Breast epithelium (tissue), 4 donors: ENCODE measurements around the gene EIF3A. TPM values are rescaled to one million over a fixed set of nuclear protein-coding genes. Genes with fewer than 3 reads are reported as not detected.

Experiments
- DNase-seq, 2 donors: peaks; one replicate each; pipeline ENCODE4 v3.0.0-alpha.2; 2019; ENCODE audit warnings: low spot score in 2 of 2
- H3K27ac ChIP-seq, 2 donors: fragments of 200-600 bp; sonication (generic) in 1 of 2; one replicate each; pipeline ENCODE4 v1.5.1; 2016 to 2019; ENCODE audit warnings: mild to moderate bottlenecking in 1 of 2
- H3K27me3 ChIP-seq, 2 donors: fragments of 200-600 bp; sonication (generic) in 1 of 2; one replicate each; pipeline versions ENCODE4 v1.5.1 to v1.6.0; 2017 to 2019; ENCODE audit warnings: control low read depth in 1 of 2, mild to moderate bottlenecking in 1 of 2
- H3K36me3 ChIP-seq: fragments of 200-600 bp; one replicate; pipeline ENCODE4 v1.5.1; 2019
- H3K4me1 ChIP-seq, 2 donors: fragments of 200-600 bp; sonication (generic); one replicate each; pipeline ENCODE4 v1.5.1; 2016 to 2019; ENCODE audit warnings: control low read depth in 1 of 2
- H3K4me3 ChIP-seq, 3 donors: fragments of 200-600 bp; sonication (generic); 1 replicate in 2 of 3; 2 replicates in 1 of 3; pipeline ENCODE4 v1.5.1; 2016 to 2019; ENCODE audit warnings: mild to moderate bottlenecking in 3 of 3, moderate library complexity in 2 of 3
- H3K9me3 ChIP-seq, 2 donors: fragments of 200-600 bp; sonication (generic) in 1 of 2; one replicate each; pipeline ENCODE4 v1.5.1; 2016 to 2019; ENCODE audit warnings: control low read depth in 1 of 2
- POLR2A ChIP-seq: fragments of 450-650 bp; IDR thresholded peaks from one replicate; pipeline ENCODE4 v1.6.1; 2016; ENCODE audit warnings: antibody characterized with exemption, mild to moderate bottlenecking, moderate library complexity
- POLR2AphosphoS5 ChIP-seq, 3 donors: sonication (generic); formaldehyde crosslinking; IDR thresholded peaks; one replicate each; pipeline ENCODE4 v1.6.1; 2017; ENCODE audit warnings: antibody characterized with exemption in 3 of 3
- intact Hi-C: fragments of 100-400 bp; cut with DNase I; formaldehyde crosslinking; loops from one replicate; pipeline ENCODE4 v1.15.1; 2023; ENCODE audit warnings: low total_unique reads
- total RNA-seq, 3 donors: library from RNA; depleted of rRNA; stranded (reverse); fragments of >200 nt; gene quantifications; one replicate each; pipeline ENCODE4 v1.1.0, GENCODE V29; 2016
- TF ChIP-seq, protein P1 (sequence below), 3 donors: fragments of 450-650 bp; IDR thresholded peaks; one replicate each; pipeline ENCODE4 v1.5.1; 2016 to 2017; ENCODE audit warnings: antibody characterized with exemption in 3 of 3, mild to moderate bottlenecking in 3 of 3, moderate library complexity in 3 of 3

EIF3A gene
- total RNA-seq, 3 donors from 2014 or later, result 117 to 166 (median 124) TPM

DNA sequence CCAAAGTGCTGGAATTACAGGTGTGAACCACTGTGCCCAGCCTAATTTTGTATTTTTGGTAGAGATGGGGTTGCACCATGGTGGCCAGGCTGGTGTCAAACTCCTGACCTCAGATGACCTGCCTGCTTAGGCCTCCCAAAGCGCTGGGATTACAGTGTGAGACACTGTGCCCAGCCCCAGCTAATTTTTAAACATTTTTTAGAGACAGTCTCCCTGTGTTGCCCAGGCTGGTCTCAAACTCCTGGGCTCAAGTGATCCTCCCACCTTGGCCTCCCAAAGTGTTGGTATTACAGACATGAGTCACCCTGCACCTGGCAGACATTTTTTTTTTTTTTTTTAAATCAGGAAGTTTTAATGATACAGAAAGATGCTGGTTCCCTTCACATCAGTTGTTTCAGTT lies 38.8 kb upstream of the EIF3A start:
- Histone ChIP-seq H3K36me3 (no peaks in the 10 kb centered on the region), H3K9me3 (no peaks in the 10 kb centered on the region), H3K4me3 (no peak overlapping the region), H3K4me1 (no peaks in the 10 kb centered on the region), H3K27ac (no peak overlapping the region), H3K27me3 (no peaks in the 10 kb centered on the region)
- TF ChIP-seq, protein P1, sequence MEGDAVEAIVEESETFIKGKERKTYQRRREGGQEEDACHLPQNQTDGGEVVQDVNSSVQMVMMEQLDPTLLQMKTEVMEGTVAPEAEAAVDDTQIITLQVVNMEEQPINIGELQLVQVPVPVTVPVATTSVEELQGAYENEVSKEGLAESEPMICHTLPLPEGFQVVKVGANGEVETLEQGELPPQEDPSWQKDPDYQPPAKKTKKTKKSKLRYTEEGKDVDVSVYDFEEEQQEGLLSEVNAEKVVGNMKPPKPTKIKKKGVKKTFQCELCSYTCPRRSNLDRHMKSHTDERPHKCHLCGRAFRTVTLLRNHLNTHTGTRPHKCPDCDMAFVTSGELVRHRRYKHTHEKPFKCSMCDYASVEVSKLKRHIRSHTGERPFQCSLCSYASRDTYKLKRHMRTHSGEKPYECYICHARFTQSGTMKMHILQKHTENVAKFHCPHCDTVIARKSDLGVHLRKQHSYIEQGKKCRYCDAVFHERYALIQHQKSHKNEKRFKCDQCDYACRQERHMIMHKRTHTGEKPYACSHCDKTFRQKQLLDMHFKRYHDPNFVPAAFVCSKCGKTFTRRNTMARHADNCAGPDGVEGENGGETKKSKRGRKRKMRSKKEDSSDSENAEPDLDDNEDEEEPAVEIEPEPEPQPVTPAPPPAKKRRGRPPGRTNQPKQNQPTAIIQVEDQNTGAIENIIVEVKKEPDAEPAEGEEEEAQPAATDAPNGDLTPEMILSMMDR (IDR thresholded peaks at IDR 0.05), result no peak
- TF ChIP-seq POLR2A, result no peak
- no peak for TF ChIP-seq POLR2AphosphoS5 (IDR thresholded peaks at IDR 0.05)
- no peak for DNase-seq
- intact Hi-C loops, result no loop called here

DNA sequence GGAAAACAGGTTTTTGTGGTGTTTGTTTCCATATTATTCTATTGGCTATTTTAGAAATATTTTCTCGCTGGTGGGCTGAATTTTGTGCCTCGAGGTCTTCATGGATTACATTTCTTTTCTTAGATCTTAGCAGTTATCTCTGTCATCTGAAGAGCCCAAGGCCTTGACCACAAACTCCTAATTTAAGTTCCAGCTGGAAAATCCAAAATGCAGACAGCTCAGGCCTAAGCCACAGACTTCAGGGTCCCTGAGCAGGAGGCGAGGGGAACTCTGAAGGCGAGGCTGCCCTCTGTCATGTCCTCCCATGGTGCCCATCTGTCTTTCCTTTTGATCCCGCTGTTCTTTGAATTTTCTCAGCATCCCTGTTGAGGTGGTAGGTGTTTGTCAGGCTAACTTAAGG lies 37.6 kb upstream of the EIF3A start:
- intact Hi-C loops, result no loop called here
- Histone ChIP-seq H3K27ac (no peak overlapping the region), H3K9me3 (no peaks in the 10 kb centered on the region), H3K27me3 (no peaks in the 10 kb centered on the region), H3K4me1 (no peaks in the 10 kb centered on the region), H3K36me3 (no peaks in the 10 kb centered on the region), H3K4me3 (no peak overlapping the region)
- no peak for TF ChIP-seq POLR2AphosphoS5 (IDR thresholded peaks at IDR 0.05)
- no peak for TF ChIP-seq POLR2A
- TF ChIP-seq, protein P1 (IDR thresholded peaks at IDR 0.05), result no peak
- DNase-seq, result no peak

DNA sequence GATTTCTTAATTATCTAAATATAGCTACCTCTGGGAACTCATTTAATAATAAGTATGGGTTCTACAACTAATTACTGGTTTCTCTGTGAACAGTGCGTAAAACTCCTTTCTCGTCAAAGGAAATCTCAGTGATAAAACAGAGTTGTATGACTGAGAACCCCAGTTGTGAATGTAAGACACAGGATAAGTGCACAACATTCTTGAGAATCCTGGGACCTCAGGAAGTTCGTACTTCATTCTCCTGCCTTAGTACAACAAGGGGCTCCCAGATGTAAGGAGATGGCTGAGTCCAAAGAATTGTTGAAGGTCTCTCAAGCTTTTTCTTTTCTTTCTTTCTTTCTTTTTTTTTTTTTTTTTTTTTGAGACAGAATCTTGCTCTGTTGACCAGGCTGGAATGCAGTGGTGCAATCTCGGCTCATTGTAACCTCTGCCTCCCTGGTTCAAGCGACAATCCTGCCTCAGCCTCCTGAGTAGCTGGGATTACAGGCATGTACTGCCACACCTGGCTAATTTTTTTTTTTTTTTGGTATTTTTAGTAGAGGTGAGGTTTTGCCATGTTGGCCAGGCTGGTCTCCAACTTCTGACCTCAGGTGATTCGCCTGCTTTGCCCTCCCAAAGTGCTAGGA lies 35.8 kb upstream of the EIF3A start:
- TF ChIP-seq POLR2AphosphoS5 (IDR thresholded peaks at IDR 0.05), result no peak
- TF ChIP-seq POLR2A, result no peak
- Histone ChIP-seq H3K9me3 (no peaks in the 10 kb centered on the region), H3K27ac (no peak overlapping the region), H3K36me3 (no peaks in the 10 kb centered on the region), H3K27me3 (no peaks in the 10 kb centered on the region), H3K4me1 (no peaks in the 10 kb centered on the region), H3K4me3 (no peak overlapping the region)
- DNase-seq, result no peak
- intact Hi-C loops, result no loop called here

DNA sequence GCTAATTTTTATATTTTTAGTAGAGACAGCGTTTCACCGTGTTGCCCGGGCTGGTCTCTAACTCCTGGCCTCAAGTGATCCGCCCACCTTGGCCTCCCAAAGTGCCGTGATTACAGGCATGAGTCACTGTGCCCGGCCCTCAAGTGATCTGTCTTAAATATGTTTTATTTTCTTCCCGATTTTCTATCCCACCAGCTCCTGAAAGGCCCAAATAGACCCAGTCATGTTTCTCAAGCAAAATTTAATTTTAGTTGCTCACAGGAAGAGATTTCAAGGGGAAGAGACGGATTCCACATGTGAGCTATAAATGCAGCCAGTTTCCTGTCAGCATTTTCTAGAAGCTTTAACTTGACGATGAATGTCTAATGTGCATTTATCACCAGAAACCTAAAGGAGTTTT lies 35.3 kb upstream of the EIF3A start:
- no peak overlapping the region for H3K4me3 ChIP-seq
- intact Hi-C loops, result no loop called here
- H3K36me3 ChIP-seq, result no peaks in the 10 kb centered on the region
- H3K27ac ChIP-seq, result no peak overlapping the region
- no peaks in the 10 kb centered on the region for H3K4me1 ChIP-seq
- no peak for DNase-seq
- TF ChIP-seq POLR2A (no peak), POLR2AphosphoS5 (IDR thresholded peaks at IDR 0.05) (no peak)
- TF ChIP-seq, protein P1 (IDR thresholded peaks at IDR 0.05), result no peak
- no peaks in the 10 kb centered on the region for H3K27me3 ChIP-seq
- H3K9me3 ChIP-seq, result no peaks in the 10 kb centered on the region

DNA sequence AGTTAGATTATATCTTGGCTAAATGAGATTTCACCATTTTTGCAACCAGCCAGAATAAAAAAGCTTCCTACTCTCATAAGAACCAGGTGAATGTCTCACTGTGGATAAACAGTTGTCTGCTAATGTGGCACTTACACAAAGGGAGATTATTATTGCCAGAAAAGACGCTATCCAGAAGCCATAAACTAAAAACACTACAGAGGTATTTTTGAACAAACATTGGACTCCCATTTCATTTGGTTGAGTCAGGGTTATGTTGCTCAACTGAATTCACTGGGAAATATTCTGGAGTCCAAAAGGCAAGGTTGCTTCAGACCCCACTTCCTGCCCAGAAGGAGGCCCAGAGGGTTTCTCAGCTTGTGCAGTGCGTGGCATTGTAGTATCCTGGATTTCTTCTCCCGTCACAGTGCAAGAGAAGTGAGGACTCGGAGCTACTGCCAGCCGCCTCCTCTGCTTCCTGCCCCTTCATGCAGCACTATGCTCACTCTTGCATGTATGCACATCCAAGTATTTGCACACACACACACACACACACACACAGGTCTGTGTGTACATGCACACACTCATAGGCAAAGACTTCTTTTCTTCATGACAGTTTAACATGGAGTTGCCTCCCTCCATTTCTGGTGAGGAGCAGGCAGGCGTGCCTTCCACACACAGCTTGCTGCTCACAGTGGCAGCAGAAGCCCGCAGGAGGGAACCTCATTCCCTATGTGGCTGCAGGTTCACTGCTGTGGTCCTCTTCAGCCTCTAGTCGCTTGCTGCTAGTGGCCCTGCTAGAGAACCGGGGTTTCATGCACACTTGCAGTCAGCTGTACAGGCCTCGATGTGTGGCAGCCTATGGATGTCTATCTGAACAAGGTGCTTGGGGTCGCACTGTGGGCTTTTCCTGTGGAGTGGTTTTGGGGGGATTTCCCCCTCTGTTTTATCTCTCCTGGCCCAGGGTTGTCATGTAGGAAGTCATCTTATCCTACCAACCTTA lies 33.4 kb upstream of the EIF3A start:
- TF ChIP-seq POLR2A (no peak), POLR2AphosphoS5 (IDR thresholded peaks at IDR 0.05) (no peak)
- TF ChIP-seq, protein P1 (IDR thresholded peaks at IDR 0.05), result no peak
- no peaks in the 10 kb centered on the region for H3K27me3 ChIP-seq
- no peaks in the 10 kb centered on the region for H3K36me3 ChIP-seq
- H3K9me3 ChIP-seq, result no peaks in the 10 kb centered on the region
- no peak overlapping the region for H3K27ac ChIP-seq
- intact Hi-C loops, result no loop called here
- H3K4me1 ChIP-seq, result no peaks in the 10 kb centered on the region
- no peak for DNase-seq
- no peak overlapping the region for H3K4me3 ChIP-seq
